Central memory CD8-positive, alpha-beta T cell (primary cell): ENCODE measurements around the gene CTNND2.

ENCODE experiments used
- ATAC-seq: fragments of 150-1000 bp; cut with Tn5 transposase; replicated peaks from 2 replicates; pipeline ENCODE4 v1.10.0; 2022; ENCODE audit warnings: mild to moderate bottlenecking, moderate FRiP score, moderate number of reproducible peaks; ENCODE audit not compliant: poor library complexity, severe bottlenecking; ENCODE audit errors: extremely low read depth
- DNase-seq, 2 donors: peaks; one replicate each; pipeline ENCODE4 v3.0.0; 2021; ENCODE audit warnings: low spot score in 2 of 2
- H3K27ac Mint-ChIP-seq: one replicate; pipeline ENCODE4 v1.8.0; 2022; ENCODE audit warnings: low read depth, mild to moderate bottlenecking, moderate library complexity, mixed read lengths
- H3K27me3 Mint-ChIP-seq: one replicate; pipeline ENCODE4 v1.8.0; 2022; ENCODE audit warnings: mixed read lengths
- H3K36me3 Mint-ChIP-seq: one replicate; pipeline ENCODE4 v1.8.0; 2022; ENCODE audit warnings: mild to moderate bottlenecking, moderate library complexity, mixed read lengths; ENCODE audit not compliant: insufficient read depth
- H3K4me1 Mint-ChIP-seq: one replicate; pipeline ENCODE4 v1.8.0; 2022; ENCODE audit warnings: mixed read lengths
- H3K4me3 Mint-ChIP-seq: one replicate; pipeline ENCODE4 v1.8.0; 2022; ENCODE audit warnings: mild to moderate bottlenecking, moderate library complexity, mixed read lengths
- H3K9me3 Mint-ChIP-seq: one replicate; pipeline ENCODE4 v1.8.0; 2022; ENCODE audit warnings: mixed read lengths

Gene CTNND2

GRCh38 chr5:11902201-11902619 is 2.0 kb downstream of the CTNND2 start:
- H3K4me1 Mint-ChIP-seq, result no peaks in the 10 kb centered on the region
- ATAC-seq (no peak), DNase-seq (no peak)
- H3K27me3 Mint-ChIP-seq, result peaks cover 35% of the 10 kb centered on the region
- H3K9me3 Mint-ChIP-seq, result peaks cover 6% of the 10 kb centered on the region
- H3K4me3 Mint-ChIP-seq, result no peak overlapping the region
- H3K36me3 Mint-ChIP-seq, result no peaks in the 10 kb centered on the region
- H3K27ac Mint-ChIP-seq, result no peak overlapping the region

- H3K4me3 Mint-ChIP-seq, result no peak overlapping the region
- DNase-seq, result no peak
- no peak overlapping the region for H3K27ac Mint-ChIP-seq
- H3K27me3 Mint-ChIP-seq, result peaks cover 19% of the 10 kb centered on the region
- H3K9me3 Mint-ChIP-seq, result peaks cover 6% of the 10 kb centered on the region
- no peak for ATAC-seq
- no peaks in the 10 kb centered on the region for H3K4me1 Mint-ChIP-seq
- no peaks in the 10 kb centered on the region for H3K36me3 Mint-ChIP-seq
Measured at GRCh38 chr5:11898787-11899186, 5.5 kb downstream of the CTNND2 start.

DNA sequence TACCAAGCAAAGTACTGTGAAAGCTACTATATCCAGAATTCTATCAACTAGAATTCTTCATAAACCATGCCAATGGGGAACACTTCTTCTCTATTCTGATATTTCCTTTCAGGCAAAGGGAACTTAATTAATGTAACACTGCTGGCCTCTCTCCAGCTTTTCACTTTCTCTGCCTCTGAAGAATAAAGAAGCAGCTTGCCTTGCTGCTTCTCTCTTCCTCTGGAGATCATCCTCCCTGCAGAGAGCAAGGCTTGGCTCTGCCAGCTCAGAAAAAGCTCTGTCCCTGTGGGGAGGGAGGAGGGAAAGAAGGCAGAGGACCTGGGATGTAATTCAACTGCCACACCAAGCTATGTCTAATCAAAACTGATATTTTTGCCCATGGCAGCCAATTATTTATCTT is 6.5 kb downstream of the CTNND2 start:
- no peak for ATAC-seq
- H3K4me3 Mint-ChIP-seq, result no peak overlapping the region

GRCh38 chr5:11894992-11895391 is 9.3 kb downstream of the CTNND2 start:
- no peak for ATAC-seq
- DNase-seq, result no peak
- no peaks in the 10 kb centered on the region for H3K4me1 Mint-ChIP-seq
- no peak overlapping the region for H3K27ac Mint-ChIP-seq
- H3K9me3 Mint-ChIP-seq, result peaks cover 6% of the 10 kb centered on the region
- H3K27me3 Mint-ChIP-seq, result no peaks in the 10 kb centered on the region
- no peaks in the 10 kb centered on the region for H3K36me3 Mint-ChIP-seq
- no peak overlapping the region for H3K4me3 Mint-ChIP-seq

More for the DNA sequence above, 6.5 kb downstream of the CTNND2 start:
- Mint-ChIP-seq H3K4me1 (no peaks in the 10 kb centered on the region), H3K27me3 (peaks cover 13% of the 10 kb centered on the region), H3K9me3 (peaks cover 6% of the 10 kb centered on the region), H3K27ac (no peak overlapping the region), H3K36me3 (no peaks in the 10 kb centered on the region)
- DNase-seq, result no peak

DNA sequence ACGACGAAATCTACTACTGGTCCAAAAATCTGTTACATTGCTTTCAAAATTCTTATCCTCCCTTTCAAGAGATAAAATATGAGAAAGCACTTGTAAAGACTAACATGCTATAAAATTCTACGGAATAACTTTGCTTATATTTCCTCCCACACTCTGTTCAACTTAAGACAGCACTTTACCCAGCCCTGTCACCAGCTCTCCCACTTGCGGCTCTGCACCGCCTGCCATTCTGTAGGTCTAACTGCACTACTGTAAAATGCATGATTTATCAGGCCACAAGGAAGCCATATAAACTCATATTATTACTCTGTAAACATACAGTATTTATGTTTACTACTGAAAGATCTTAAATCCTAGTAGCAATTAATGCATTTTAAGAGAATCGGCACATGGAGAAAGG is 11.4 kb downstream of the CTNND2 start:
- H3K27me3 Mint-ChIP-seq, result no peaks in the 10 kb centered on the region
- H3K36me3 Mint-ChIP-seq, result no peaks in the 10 kb centered on the region
- no peak overlapping the region for H3K4me3 Mint-ChIP-seq
- no peak for DNase-seq
- H3K4me1 Mint-ChIP-seq, result no peaks in the 10 kb centered on the region
- H3K27ac Mint-ChIP-seq, result no peak overlapping the region
- peaks cover 6% of the 10 kb centered on the region for H3K9me3 Mint-ChIP-seq
- no peak for ATAC-seq

GRCh38 chr5:11890777-11891176 is 13.5 kb downstream of the CTNND2 start:
- no peaks in the 10 kb centered on the region for H3K36me3 Mint-ChIP-seq
- ATAC-seq, result no peak
- no peak for DNase-seq
- H3K27me3 Mint-ChIP-seq, result no peaks in the 10 kb centered on the region
- peaks cover 6% of the 10 kb centered on the region for H3K9me3 Mint-ChIP-seq
- no peak overlapping the region for H3K27ac Mint-ChIP-seq
- no peaks in the 10 kb centered on the region for H3K4me1 Mint-ChIP-seq
- H3K4me3 Mint-ChIP-seq, result no peak overlapping the region

DNA sequence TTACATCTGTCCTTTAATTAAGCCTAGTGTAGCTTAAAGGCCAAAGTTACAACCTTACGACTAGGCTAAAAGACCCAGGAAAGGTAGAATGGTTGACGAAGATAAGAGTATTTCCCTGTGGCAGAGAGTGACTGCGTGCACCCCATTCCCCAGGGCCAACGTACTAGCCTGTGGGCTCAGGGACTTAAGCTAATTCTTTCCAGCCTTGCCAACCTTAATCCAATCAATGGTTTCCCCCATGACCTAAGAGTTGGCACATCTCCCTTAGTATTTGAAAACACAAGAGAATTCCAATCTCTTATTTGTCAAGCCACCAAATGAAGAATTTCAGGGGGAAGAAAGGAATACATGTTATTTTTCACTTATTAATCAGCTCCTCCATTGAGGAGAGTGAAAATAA is 16.0 kb downstream of the CTNND2 start:
- DNase-seq (no peak), ATAC-seq (no peak)
- H3K36me3 Mint-ChIP-seq, result no peaks in the 10 kb centered on the region
- H3K27ac Mint-ChIP-seq, result no peak overlapping the region
- H3K27me3 Mint-ChIP-seq, result no peaks in the 10 kb centered on the region
- no peak overlapping the region for H3K4me3 Mint-ChIP-seq
- peaks cover 11% of the 10 kb centered on the region for H3K9me3 Mint-ChIP-seq
- H3K4me1 Mint-ChIP-seq, result no peaks in the 10 kb centered on the region

DNA sequence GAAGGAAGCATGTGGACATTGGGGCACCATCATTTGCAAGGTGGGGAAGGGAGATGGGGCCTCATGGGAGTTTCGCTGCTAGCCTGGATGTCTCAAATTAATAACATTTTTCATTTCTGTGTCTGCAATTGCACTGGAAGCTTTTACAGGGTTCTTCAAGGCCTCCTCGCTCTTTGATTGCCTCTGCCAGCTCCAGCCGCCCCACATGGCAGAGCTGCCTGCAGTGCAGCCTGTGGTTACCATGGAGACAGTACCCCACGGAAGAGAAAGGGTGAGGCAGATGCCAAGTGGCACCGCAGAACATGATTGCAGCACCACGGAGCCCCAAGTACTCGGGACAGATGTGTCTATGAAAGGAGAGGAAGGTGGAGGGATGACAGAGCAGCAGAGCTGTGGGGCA is 25.4 kb downstream of the CTNND2 start:
- Mint-ChIP-seq H3K27ac (no peak overlapping the region), H3K27me3 (no peaks in the 10 kb centered on the region), H3K4me1 (no peaks in the 10 kb centered on the region), H3K36me3 (no peaks in the 10 kb centered on the region), H3K4me3 (no peak overlapping the region), H3K9me3 (peaks cover 19% of the 10 kb centered on the region)
- ATAC-seq (no peak), DNase-seq (no peak)

DNA sequence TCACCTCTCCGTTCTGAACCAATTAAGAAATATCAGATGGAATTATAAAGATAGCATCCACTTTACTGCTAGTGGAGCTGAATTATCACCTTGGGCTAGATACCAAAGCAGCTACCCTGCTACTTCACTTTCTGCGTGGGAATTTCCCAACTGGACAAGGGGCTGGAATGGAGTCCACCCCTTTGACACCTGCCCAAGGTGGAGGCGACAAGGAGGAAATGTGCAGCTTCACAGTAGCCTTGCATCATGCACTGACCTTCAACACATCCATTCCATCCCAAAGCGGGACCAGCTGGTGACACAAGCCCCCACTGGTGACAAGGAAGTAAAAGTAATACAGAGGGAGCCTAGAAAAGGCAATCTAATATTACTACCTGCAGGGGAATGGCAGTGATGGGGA is 30.7 kb downstream of the CTNND2 start:
- ATAC-seq (no peak), DNase-seq (no peak)
- no peaks in the 10 kb centered on the region for H3K27me3 Mint-ChIP-seq
- peaks cover 1% of the 10 kb centered on the region for H3K36me3 Mint-ChIP-seq
- H3K4me1 Mint-ChIP-seq, result no peaks in the 10 kb centered on the region
- no peaks in the 10 kb centered on the region for H3K9me3 Mint-ChIP-seq
- no peak overlapping the region for H3K4me3 Mint-ChIP-seq
- no peak overlapping the region for H3K27ac Mint-ChIP-seq

GRCh38 chr5:11869203-11869602 is 35.0 kb downstream of the CTNND2 start:
- no peak for ATAC-seq
- DNase-seq, result no peak
- no peak overlapping the region for H3K4me3 Mint-ChIP-seq
- H3K9me3 Mint-ChIP-seq, result no peaks in the 10 kb centered on the region
- H3K27ac Mint-ChIP-seq, result no peak overlapping the region
- no peaks in the 10 kb centered on the region for H3K4me1 Mint-ChIP-seq
- H3K36me3 Mint-ChIP-seq, result peaks cover 1% of the 10 kb centered on the region
- H3K27me3 Mint-ChIP-seq, result no peaks in the 10 kb centered on the region

GRCh38 chr5:11863911-11864310 is 40.3 kb downstream of the CTNND2 start:
- Mint-ChIP-seq H3K27me3 (no peaks in the 10 kb centered on the region), H3K9me3 (peaks cover 17% of the 10 kb centered on the region), H3K27ac (no peak overlapping the region), H3K4me1 (no peaks in the 10 kb centered on the region), H3K36me3 (no peaks in the 10 kb centered on the region), H3K4me3 (no peak overlapping the region)
- DNase-seq (no peak), ATAC-seq (no peak)

GRCh38 chr5:11857391-11857790 is 46.9 kb downstream of the CTNND2 start:
- H3K36me3 Mint-ChIP-seq, result no peaks in the 10 kb centered on the region
- peaks cover 18% of the 10 kb centered on the region for H3K9me3 Mint-ChIP-seq
- H3K4me1 Mint-ChIP-seq, result no peaks in the 10 kb centered on the region
- no peak overlapping the region for H3K27ac Mint-ChIP-seq
- no peaks in the 10 kb centered on the region for H3K27me3 Mint-ChIP-seq
- H3K4me3 Mint-ChIP-seq, result no peak overlapping the region
- no peak for ATAC-seq
- DNase-seq, result no peak

- H3K4me3 Mint-ChIP-seq, result no peak overlapping the region
- no peak for DNase-seq
- peaks cover 11% of the 10 kb centered on the region for H3K9me3 Mint-ChIP-seq
- no peaks in the 10 kb centered on the region for H3K36me3 Mint-ChIP-seq
- H3K27ac Mint-ChIP-seq, result no peak overlapping the region
- H3K4me1 Mint-ChIP-seq, result no peaks in the 10 kb centered on the region
- no peaks in the 10 kb centered on the region for H3K27me3 Mint-ChIP-seq
- ATAC-seq, result no peak
Measured at GRCh38 chr5:11854936-11855335, 49.3 kb downstream of the CTNND2 start.

DNA sequence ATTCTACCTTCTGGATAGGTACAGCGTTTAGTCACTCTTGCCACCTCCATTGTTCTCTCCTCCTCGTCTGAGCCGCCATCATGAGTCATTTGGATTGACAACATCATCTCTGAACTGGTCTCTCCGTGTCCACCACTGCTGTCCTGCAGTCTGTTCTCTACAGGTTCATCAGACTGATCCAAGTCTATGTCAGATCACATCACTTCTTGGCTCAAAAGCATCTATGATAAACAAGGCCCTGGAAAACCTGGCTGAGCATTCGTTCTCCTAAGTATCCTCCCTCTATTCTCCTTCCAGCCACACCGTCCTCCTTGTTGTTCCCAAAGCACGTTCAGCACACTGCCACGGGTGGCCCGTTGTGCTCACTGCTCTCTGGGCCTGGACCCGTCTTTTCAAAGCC is 50.5 kb downstream of the CTNND2 start:
- Mint-ChIP-seq H3K4me1 (no peaks in the 10 kb centered on the region), H3K4me3 (no peak overlapping the region), H3K27me3 (no peaks in the 10 kb centered on the region), H3K27ac (no peak overlapping the region), H3K36me3 (no peaks in the 10 kb centered on the region), H3K9me3 (peaks cover 4% of the 10 kb centered on the region)
- ATAC-seq (no peak), DNase-seq (no peak)
